WI38 (cell line): ENCODE data around the gene ADAMTS6.

Source experiments
- H3K4me3 ChIP-seq: 2 replicates; pipeline ENCODE4 v1.5.1; 2011; ENCODE audit warnings: low read depth, mild to moderate bottlenecking, control low read depth, low read length
- TF ChIP-seq, protein P1 (sequence below): IDR thresholded peaks from 2 replicates; pipeline ENCODE4 v1.5.1; 2012; ENCODE audit warnings: low read depth, mild to moderate bottlenecking, control low read depth, low read length

Gene ADAMTS6

DNA sequence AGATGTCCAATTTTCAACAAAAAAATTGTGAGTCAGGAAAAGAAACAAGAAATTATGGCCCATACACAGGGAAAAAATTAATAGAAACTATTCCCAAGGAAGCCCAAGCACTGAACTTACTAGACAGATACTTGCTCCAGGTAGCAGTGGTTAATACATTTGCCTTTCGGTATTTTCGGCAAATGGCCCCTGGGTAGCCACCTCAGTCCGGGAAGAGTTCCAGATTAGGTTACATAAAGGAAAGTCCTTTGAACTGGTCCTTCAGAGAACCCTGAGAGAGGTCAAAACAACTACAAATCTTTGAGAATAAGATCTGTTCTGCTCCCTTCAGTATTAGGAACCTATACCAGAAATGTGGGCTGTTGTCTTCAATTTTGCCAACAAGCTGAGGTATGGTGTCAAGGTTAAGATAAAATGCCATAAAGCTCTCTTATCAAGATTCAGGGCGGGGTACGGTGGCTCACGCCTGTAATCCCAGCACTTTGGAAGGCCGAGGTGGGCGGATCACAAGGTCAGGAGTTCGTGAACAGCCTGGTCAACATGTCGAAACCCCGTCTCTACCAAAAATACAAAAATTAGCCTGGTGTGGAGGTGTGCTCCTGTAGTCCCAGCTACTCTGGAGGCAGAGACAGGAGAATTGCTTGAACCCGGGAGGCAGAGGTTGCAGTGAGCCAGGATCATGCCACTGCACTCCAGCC, 369.6 kb downstream of the ADAMTS6 start:
- TF ChIP-seq, protein P1, sequence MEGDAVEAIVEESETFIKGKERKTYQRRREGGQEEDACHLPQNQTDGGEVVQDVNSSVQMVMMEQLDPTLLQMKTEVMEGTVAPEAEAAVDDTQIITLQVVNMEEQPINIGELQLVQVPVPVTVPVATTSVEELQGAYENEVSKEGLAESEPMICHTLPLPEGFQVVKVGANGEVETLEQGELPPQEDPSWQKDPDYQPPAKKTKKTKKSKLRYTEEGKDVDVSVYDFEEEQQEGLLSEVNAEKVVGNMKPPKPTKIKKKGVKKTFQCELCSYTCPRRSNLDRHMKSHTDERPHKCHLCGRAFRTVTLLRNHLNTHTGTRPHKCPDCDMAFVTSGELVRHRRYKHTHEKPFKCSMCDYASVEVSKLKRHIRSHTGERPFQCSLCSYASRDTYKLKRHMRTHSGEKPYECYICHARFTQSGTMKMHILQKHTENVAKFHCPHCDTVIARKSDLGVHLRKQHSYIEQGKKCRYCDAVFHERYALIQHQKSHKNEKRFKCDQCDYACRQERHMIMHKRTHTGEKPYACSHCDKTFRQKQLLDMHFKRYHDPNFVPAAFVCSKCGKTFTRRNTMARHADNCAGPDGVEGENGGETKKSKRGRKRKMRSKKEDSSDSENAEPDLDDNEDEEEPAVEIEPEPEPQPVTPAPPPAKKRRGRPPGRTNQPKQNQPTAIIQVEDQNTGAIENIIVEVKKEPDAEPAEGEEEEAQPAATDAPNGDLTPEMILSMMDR: no peak
- no peak overlapping the region for H3K4me3 ChIP-seq

DNA sequence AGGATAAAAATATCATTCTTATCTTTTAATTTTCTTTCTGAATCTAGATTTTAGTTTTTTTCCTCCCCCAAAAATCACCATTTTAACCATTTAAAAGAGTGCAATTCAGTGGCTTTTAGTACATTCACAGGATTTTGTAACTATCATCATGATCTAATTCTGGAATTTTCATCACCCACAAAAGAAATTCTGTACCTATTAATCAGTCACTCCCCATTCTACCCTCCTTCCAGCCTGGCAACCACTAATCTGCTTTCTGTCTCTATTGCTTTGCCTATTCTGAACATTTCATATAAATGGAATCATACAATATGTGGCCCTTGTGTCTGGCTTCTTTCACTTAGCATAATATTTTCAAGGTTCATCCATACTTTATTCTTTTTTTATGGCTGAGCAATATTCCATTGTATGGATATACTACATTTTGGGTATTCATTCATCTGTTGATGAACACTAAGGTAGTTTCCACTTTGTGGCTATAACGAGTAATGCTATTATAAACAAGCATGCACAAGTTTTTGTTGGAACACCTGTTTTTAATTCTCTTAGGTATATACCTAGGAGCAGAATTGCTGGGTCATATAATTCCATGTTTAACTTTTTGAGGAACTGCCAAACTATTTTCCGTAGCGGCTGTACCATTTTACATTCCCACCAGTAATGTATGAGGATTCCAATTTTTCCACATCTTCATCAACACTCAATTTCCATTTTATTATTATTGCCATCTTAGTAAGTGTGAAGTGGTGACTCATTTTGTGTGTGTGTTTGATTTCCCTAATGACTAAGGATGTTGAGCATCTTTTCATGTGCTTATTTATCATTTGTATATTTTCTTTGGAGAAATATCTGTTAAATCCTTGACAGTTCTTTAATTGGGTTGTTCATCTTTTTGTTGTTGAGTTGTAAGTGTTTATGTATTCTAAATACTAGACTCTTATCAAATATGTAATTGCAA, 372.7 kb downstream of the ADAMTS6 start:
- TF ChIP-seq, protein P1: no peak
- no peak overlapping the region for H3K4me3 ChIP-seq

DNA sequence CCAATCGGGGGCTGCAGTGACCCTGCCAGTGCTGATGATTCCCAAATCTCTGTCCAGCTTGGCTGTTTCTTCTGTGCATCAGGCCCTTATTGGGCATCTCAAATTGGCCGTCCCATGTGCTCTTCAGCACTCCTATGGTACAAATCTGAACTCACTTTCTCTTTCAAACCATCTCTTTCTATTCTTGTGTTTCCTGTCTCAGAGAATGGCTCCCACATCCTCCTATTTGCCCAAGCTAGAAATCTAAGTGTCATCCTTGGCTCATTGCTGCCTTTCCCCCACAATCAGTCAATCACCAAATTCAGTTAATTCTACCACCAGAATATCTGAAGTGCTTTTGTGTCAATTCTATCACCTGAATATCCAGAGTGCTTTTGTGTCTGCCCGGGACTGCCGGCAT, 376.4 kb downstream of the ADAMTS6 start:
- TF ChIP-seq, protein P1: no peak
- H3K4me3 ChIP-seq: no peak overlapping the region

DNA sequence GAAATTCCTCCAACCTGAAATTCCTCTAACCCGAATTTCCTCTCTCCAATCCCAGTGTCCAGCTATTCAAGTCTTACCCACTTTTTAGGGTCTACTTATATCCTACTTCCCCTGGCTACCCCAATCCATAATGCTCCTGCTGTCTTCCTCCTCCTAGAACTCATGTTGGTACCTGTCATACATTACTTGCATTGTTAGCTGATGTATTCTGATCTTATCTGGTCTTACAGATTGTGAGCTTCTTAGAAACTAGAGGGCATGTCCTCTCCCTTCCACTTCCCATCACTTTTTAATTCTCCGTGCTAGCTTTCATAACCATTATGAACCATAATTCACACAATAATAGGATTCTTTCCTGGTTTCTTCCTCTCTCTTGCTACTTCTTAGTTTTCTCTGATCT, 376.9 kb downstream of the ADAMTS6 start:
- H3K4me3 ChIP-seq: no peak overlapping the region
- TF ChIP-seq, protein P1: no peak

DNA sequence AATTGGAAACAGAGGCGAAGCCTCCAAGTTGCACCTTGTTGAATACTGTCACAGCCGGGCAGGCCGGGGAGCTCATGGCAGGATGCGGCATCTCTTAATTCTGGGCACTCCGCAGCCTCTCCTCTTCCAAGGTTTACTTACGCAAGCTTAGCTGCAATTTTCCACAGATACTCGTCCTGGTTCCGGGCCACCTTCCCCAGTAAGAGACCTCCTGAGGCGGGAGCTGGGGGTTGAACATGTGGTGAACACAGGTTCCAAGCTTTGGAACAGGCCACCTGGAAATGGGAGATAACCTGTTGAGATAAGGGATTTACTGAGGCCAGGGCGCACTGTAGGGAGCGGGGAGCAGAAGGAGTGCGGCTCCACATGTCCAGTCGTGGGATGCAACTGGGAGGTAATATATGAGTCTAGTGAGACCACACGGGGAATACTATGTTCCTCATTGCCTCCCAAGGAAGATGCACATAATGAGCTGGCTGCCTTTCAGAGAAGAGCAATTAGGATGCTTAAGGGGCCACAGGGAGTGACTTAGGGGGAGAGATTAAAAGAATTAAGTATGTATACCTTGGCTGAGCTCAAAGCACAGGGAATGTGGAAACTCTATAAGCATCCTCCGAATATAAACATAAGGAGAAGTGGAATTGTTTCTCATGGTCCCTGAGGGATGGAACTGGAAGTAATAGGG, 377.8 kb downstream of the ADAMTS6 start:
- H3K4me3 ChIP-seq: no peak overlapping the region
- TF ChIP-seq, protein P1: no peak

DNA sequence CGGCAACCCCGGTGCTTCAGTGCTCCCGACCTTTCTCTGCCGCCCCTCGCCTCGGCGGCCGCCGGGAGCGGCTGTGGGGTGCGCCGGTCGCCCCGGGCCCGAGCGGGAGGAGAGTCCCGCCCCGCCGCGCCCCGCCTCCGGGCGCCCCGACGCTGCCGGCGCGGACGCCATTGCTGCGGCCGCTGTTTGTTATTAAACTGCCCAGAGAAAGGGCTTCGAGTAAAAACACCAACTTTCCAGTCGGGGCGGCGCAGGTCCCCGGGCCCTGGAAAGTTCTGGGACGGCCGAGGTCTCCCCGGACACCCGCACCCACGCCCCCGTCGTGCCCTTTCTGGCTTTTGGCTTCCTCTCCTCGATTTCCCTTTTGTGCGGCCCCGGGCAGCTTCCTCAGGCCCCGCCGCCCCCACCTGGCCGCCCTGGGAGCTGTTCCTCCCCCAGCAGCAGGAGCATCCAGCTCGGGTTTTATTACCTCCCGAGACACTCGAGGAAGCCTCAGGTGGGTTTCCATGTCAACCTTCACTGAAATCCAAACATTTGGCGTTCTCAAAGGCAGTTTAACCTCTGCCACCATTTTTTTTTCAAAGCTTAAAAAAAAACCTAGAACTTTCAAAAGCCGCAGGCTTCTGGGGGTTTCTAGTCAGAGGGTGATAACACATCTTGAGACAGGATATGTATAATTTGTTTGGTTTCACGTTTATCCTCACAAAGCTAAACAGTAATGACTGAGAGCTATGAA, 378.6 kb downstream of the ADAMTS6 start:
- peak overlapping the region; percentile 10; the same call in 1 of the 2 replicates for H3K4me3 ChIP-seq
- TF ChIP-seq, protein P1: no peak
